Measurements from ENCODE around the gene TNFRSF9. TPM values are rescaled to one million over a fixed set of nuclear protein-coding genes. Genes with fewer than 3 reads are reported as not detected.

TNFRSF9 gene
- total and polyA plus RNA-seq, 9 of the 15 experiments (the other 6 are each of a cell fraction or from before 2014, with no cell fraction given) = 0.04 to 0.29 (median 0.08) TPM; not detected in 1

GRCh38 chr1:7961216-7962013 is 20.8 kb upstream of the TNFRSF9 start, which contains the start of gene PARK7 (continued):
- TF ChIP-seq CLOCK (CRISPR knock-in tag; IDR thresholded peaks at IDR 0.05; ENCODE audit: borderline replicate concordance) (no peak), ZBED1 (IDR thresholded peaks at IDR 0.05) (no peak), ZNF76 (CRISPR knock-in tag; IDR thresholded peaks at IDR 0.05; ENCODE audit: borderline replicate concordance) (no peak), ZNF324 (CRISPR knock-in tag; IDR thresholded peaks at IDR 0.05) (no peak), HDAC2 (IDR thresholded peaks at IDR 0.05) (peak; percentile 63; the same call in 1 of the 2 replicates), FOXA3 (CRISPR knock-in tag; conservative IDR thresholded peaks at IDR 0.05 in 1 of 2, IDR thresholded peaks at IDR 0.05 in 1 of 2) (no peak), JUNB (CRISPR knock-in tag; conservative IDR thresholded peaks at IDR 0.05) (no peak), GTF2E2 (tag; IDR thresholded peaks at IDR 0.05) (no peak), RUNX1 (IDR thresholded peaks at IDR 0.05; ENCODE audit: low read depth) (no peak; the same call in 1 of the 2 replicates), SMAD1 (IDR thresholded peaks at IDR 0.05; ENCODE audit: low read depth, low read length, partially characterized antibody) (peak; percentile 24), MXD1 (CRISPR knock-in tag; IDR thresholded peaks at IDR 0.05; ENCODE audit: borderline replicate concordance, poor library complexity, severe bottlenecking) (no peak), NFRKB (IDR thresholded peaks at IDR 0.05; ENCODE audit: low read depth) (peak; percentile 28; the same call in 1 of the 2 replicates), ZNF217 (CRISPR knock-in tag; IDR thresholded peaks at IDR 0.05) (no peak), SMARCA4 (IDR thresholded peaks at IDR 0.05) (0 out of 2 replicates have a peak, but pooled peaks have one; percentile 30), ZNF408 (CRISPR knock-in tag; IDR thresholded peaks at IDR 0.05; ENCODE audit: low read depth) (no peak), HIVEP1 (CRISPR knock-in tag; IDR thresholded peaks at IDR 0.05) (0 out of 2 replicates have a peak, but pooled peaks have one; percentile 70), ARHGAP35 (IDR thresholded peaks at IDR 0.05; ENCODE audit: partially characterized antibody) (no peak), HDAC1 (IDR thresholded peaks at IDR 0.05) (peak in 1 of 2 experiments; percentile 84; a peak in 2 of 4 replicates), TRIM25 (IDR thresholded peaks at IDR 0.05; ENCODE audit: borderline replicate concordance) (no peak), RFX5 (IDR thresholded peaks at IDR 0.05; ENCODE audit: low read depth, low read length) (peak; percentile 44; the same call in 1 of the 2 replicates), RBM14 (IDR thresholded peaks at IDR 0.05; ENCODE audit: borderline replicate concordance, insufficient read depth, low read depth, low read length) (0 out of 2 replicates have a peak, but pooled peaks have one; percentile 32)
- TF ChIP-seq, protein P1, sequence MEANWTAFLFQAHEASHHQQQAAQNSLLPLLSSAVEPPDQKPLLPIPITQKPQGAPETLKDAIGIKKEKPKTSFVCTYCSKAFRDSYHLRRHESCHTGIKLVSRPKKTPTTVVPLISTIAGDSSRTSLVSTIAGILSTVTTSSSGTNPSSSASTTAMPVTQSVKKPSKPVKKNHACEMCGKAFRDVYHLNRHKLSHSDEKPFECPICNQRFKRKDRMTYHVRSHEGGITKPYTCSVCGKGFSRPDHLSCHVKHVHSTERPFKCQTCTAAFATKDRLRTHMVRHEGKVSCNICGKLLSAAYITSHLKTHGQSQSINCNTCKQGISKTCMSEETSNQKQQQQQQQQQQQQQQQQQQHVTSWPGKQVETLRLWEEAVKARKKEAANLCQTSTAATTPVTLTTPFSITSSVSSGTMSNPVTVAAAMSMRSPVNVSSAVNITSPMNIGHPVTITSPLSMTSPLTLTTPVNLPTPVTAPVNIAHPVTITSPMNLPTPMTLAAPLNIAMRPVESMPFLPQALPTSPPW (CRISPR knock-in tag; IDR thresholded peaks at IDR 0.05) = peak; percentile 77

Data from K562 (cell line).